NCI-H82 treated with DMSO at 0.1 percent for 48 hours (cell line): ENCODE data around the gene ADAMTS16.

Experiments
- DNase-seq: peaks from one replicate; lab custom pipeline; 2025; ENCODE audit not compliant: unreplicated experiment; lab: John Stamatoyannopoulos, UW

Gene ADAMTS16

GRCh38 chr5:5276951-5277517 lies 136.9 kb downstream of the ADAMTS16 start:
- no peak for DNase-seq

GRCh38 chr5:5278201-5278814 lies 138.2 kb downstream of the ADAMTS16 start:
- no peak for DNase-seq

DNA sequence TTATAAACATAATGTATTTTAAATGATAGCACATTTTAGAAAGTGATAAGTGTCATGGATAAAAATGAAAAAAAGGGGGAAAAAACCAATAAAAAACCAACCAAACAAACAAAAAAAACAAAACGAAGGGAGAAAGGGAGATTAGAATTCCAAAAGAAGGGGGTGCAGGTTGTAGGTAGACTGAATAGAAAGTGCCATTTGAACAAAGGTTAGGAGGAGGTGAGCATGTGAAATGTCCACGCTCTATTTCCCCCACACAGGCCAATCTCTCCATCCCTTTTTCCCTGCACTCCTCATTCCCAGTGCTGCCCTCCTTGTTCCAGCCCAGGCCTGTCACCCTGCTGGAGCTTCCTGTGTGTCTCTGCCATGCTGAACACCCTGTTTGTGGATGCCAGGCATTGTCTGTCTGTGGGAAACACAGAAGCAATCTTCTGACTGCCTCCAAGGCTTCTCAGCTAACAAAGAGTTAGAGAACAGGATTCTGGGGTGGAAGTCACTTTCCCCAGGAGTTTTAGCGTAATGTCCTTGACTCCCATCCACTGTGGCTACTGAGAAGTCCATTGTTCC lies 138.8 kb downstream of the ADAMTS16 start:
- DNase-seq = no peak

GRCh38 chr5:5285906-5286305 lies 145.8 kb downstream of the ADAMTS16 start:
- no peak for DNase-seq

- DNase-seq = no peak
These were observed 147.3 kb downstream of the ADAMTS16 start for GRCh38 chr5:5287419-5287818.

DNA sequence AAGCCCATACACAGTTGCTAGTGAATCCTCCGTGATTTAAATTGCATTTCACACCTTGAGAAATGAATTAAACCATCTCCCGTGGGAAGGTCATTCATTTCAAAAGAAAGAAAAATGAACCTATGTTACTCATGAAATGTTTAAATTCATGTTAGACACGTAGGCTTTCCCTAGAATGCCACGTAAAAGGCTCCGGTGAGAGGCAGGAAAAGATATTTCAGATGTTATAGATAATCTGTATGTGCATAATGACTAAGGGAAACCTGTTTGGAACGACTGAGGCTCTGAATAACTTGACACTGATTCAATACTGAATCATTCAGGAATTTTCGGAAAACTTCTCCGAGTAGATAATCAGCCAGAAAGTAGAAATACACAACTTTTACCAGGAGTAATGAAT lies 148.1 kb downstream of the ADAMTS16 start:
- no peak for DNase-seq

DNA sequence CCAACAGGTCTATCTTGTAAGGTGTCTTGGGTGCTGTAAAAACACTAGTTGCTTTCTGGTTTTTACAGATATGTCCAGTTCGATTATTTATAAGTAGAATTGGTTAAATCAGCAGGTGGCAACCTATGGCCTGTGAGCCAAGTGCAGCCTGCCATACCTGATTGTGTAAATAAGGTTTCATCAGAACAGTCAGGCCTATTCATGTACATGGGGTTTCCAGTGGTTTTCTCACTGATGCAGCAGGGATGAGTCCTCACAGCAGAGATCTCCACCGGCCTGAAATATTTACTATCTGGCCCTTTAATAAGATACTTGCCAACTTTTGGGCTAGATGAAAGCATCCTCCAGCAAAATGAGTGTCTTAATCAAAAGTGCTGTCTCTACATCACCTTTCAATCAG lies 149.4 kb downstream of the ADAMTS16 start:
- DNase-seq = no peak

DNA sequence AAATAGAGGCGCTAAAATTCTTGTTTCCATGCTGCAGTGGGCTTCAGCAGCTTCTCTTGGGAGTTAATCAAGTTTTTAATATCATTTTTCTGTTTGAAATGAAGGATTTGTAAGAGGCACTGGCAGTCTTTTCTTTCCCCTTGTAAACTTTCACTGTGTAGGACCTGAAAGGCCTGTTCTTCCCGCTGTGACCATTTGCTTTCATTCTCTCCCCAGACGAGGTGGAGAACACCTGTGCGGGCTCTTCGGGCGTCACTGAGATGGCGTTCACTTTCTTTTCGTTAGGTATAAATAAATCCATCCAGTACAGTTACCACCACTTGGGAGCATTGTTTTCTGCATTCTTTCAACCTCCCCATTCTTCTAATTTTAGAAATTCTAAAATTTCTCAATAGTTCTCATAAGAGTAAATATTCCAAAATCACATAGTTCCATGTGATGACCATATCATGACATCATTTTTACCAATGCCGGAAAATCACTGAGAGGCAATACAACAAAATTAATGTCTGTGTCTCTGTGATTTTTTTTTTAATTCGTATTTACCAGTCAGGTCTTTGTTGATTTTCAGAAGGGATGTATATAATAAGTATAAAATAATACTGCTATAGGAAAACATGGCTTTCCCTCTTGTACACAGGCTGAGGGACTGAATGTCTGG lies 150.7 kb downstream of the ADAMTS16 start:
- no peak for DNase-seq

DNA sequence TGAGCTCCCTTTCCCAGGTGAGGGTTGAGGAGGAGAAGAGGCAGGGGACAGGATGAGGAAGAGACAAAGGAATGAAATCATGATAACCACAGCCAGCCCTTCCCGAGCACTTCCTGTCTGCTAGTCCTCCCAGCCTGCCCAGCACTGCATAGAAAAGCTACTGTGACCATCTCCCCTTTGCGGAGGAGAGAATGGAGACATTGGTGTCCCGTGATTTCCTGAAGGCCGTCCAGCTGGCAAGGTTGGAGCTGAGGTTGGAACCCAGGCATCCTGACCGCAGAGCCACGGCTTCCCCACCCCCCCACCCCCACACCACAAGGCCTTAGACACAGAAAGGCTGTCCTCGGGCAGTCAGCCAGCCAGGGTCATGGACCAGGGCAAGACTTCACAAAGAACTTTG lies 151.2 kb downstream of the ADAMTS16 start:
- DNase-seq = no peak

DNA sequence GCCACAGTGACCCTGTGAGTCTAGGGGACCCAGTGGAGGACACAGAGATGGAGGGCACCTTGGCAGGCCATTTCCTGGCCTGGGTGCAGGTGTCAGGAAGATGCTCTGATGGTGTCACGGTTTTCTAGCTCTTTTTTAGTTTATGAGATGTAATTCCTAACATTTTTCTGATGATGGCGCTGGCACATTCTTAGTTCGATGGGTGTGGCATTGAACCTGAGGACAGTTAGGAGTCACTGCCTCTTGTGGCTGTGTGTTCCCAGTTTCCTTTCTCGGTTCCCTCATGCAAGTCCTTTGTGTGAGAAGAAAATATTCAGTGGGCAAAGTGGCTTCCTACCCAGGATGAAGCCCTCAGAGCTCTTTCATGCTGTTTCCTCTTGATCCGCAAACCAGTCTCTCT lies 152.9 kb downstream of the ADAMTS16 start:
- DNase-seq = no peak

GRCh38 chr5:5294429-5294828 lies 154.3 kb downstream of the ADAMTS16 start:
- DNase-seq = no peak

GRCh38 chr5:5295351-5295750 lies 155.2 kb downstream of the ADAMTS16 start:
- no peak for DNase-seq

DNA sequence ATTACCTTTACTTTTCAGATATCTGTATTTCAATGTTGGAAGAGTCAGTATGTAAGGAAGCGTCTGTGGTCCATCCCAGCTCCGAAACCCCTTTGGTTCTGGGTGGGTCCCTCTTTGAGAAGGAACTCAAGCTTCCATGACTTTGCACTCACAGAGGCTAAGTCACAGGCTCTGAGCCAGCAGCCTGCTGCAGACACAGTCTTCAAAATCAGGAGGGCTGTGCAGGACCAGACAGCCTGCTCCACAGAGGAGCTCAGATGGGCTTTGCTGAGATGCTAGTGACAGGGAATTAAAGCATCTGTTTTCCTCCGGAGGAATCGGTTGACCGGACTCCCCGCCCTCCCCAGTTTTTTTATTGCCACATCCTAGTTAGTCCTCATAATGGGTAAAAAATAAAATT lies 155.9 kb downstream of the ADAMTS16 start:
- no peak for DNase-seq

GRCh38 chr5:5297432-5298067 lies 157.4 kb downstream of the ADAMTS16 start:
- DNase-seq = no peak

DNA sequence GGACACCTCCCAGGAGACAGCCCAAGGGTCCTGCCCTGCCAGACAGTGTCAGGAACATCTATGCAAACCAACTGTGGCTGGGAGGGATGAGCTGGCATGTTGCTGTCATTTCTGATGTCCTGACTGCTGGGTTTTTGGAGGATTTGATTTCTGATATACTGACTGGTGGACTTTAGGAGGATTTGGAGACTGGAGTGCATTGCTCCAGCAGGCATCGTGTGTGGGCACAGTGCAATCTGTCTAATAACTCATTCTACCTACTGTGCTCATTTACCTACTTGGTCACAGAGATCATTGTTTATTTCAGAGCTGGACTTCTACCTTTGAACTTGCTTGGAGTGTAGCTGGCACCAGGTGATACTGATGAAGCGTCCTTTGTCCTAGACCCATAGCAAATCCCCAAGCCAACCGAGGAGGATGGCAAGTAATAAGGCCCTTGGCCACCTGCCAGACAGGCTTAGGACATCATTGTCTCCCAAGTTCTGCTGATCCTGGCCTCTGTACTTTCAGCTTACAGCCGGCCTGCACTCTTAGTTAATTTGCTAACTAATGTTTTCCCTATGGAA lies 158.0 kb downstream of the ADAMTS16 start:
- no peak for DNase-seq

GRCh38 chr5:5298841-5299541 lies 158.9 kb downstream of the ADAMTS16 start:
- DNase-seq = no peak

DNA sequence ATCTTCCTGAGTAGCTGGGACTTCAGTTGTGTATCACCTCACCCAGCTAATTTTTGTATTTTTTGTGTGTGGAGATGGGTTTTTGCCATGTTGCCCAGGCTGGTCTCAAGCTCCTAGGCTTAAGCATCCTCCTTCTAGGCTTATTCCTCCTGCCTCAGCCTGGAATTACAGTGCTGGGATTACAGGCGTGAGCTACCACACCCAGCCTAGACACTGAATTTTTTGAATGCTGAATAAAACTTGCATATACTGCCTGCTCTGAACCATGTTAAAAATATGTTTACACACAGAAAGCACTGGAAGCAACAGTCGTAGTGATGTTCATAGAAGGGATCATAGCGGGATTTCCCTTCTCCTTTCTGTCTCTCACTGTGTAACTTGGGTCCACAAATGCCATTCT lies 161.0 kb downstream of the ADAMTS16 start:
- no peak for DNase-seq

DNA sequence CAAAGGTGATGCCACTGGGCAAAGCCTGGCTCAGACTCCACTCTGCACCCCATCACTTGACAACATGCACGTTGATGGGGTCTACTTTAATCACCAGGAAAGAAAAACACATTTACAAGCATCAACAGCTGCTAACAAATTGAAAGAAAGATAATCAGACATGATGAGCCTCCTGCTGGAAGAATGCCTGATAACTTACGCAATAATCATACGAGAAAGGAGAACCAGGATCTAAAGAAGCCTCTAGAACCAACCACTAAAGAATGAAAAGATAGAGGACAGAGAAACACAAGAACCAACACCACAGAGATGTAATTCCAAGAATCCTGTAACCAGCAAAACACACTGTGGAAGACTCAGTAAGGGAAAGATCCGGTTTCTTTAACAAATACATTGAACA lies 162.1 kb downstream of the ADAMTS16 start:
- DNase-seq = no peak

- no peak for DNase-seq
These were observed 163.1 kb downstream of the ADAMTS16 start for GRCh38 chr5:5303242-5303641.

DNA sequence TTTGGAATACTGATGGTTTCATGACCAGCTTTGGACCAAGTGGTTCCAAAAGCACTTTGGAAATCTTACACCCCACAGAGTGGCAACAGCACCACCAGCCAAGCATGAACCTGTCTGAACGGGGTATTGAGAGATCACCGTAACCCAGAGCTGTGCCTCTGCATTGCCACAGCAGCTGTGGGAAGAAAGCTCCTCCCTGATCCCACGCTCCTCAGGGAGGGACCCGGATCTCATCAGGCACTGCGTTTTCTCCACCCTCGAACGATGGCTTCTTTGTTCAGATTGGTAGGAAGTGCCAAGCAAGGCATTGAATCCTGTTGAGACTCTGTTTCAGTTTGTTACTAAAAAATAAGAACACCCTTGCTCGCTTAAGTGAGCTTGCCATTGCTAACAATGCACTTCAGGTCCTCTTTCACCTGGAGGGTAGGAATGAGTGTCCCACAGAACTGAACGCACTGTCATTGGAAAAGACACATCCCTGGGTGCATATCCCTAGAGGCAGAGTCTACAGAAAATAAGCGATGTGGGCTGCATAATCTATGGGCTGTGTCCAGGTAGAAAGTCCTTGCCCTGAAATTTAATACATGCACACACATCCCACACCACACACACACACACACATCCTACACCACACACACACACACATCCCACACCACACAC lies 164.4 kb downstream of the ADAMTS16 start:
- DNase-seq = no peak
